A549 (cell line): ENCODE measurements around the gene OR51G2. TPM values are rescaled to one million over a fixed set of nuclear protein-coding genes. Genes with fewer than 3 reads are reported as not detected.

ENCODE experiments used
- ATAC-seq, 2 experiments: fragments of 200-7000 bp in 1 of 2; fragments of >200 bp in 1 of 2; cut with Nextera tagmentation in 1 of 2; cut with Tn5 transposase in 1 of 2; 3 replicates each; pipeline versions ENCODE4 v1.8.0 to v1.9.1; 2018 to 2020; ENCODE audit warnings: mild to moderate bottlenecking in 1 of 2, moderate library complexity in 1 of 2
- CTCF ChIA-PET: fragments of 300-600 bp; sonication (Branson Sonifier 250); formaldehyde crosslinking; extraction: SDS; loops from one replicate; lab custom pipeline; 2021; ENCODE audit warnings: antibody characterized with exemption, inconsistent platforms; lab: Yijun Ruan, JAX
- POLR2A ChIA-PET: fragments of 350-600 bp; formaldehyde crosslinking; extraction: SDS; loops from one replicate; lab custom pipeline; 2021; ENCODE audit warnings: antibody characterized with exemption, inconsistent platforms; lab: Yijun Ruan, JAX
- DNase-seq, 2 experiments: peaks; one replicate each; pipeline versions ENCODE4 v3.0.0 to v3.0.0-alpha.2; 2011 to 2016; ENCODE audit warnings: low read depth in 1 of 2, low spot score in 1 of 2
- FAIRE-seq: peaks from 2 replicates; lab custom pipeline; 2011; peaks lifted over from hg19 to GRCh38; lab: Jason Lieb, UNC
- H3K27ac ChIP-seq, 2 experiments: fragments of >200 bp; sonication (Bioruptor Twin); formaldehyde crosslinking; 3 replicates each; pipeline ENCODE4 v1.5.1; 2016 to 2017
- H3K4me1 ChIP-seq: fragments of >200 bp; sonication (Bioruptor Twin); formaldehyde crosslinking; 3 replicates; pipeline ENCODE4 v1.6.1; 2016
- H3K4me2 ChIP-seq: fragments of >200 bp; sonication (Bioruptor Twin); formaldehyde crosslinking; 3 replicates; pipeline ENCODE4 v1.6.1; 2016
- H3K4me3 ChIP-seq: fragments of >200 bp; sonication (Bioruptor Twin); formaldehyde crosslinking; 3 replicates; pipeline ENCODE4 v1.5.1; 2016
- H3K9me3 ChIP-seq: fragments of >200 bp; sonication (Bioruptor Twin); formaldehyde crosslinking; 3 replicates; pipeline ENCODE4 v1.6.1; 2016
- BCL3 ChIP-seq: fragments of >200 bp; sonication (Bioruptor Twin); formaldehyde crosslinking; IDR thresholded peaks from 3 replicates; pipeline ENCODE4 v1.6.1; 2016
- CBX2 ChIP-seq: fragments of 200-600 bp; sonication (generic); IDR thresholded peaks from 2 replicates; pipeline ENCODE4 v1.6.1; 2016; ENCODE audit warnings: low read depth, mild to moderate bottlenecking, borderline replicate concordance
- CBX8 ChIP-seq: fragments of 200-600 bp; sonication (generic); IDR thresholded peaks from 2 replicates; pipeline ENCODE4 v1.6.1; 2016
- CEBPB ChIP-seq, 2 experiments: fragments of >200 bp in 1 of 2; sonication (Bioruptor Twin) in 1 of 2; formaldehyde crosslinking in 1 of 2; IDR thresholded peaks; 2 replicates each; pipeline ENCODE4 v1.6.1; 2012 to 2016
- E2F6 ChIP-seq: IDR thresholded peaks from 2 replicates; pipeline ENCODE4 v1.6.1; 2012; ENCODE audit warnings: low read depth, borderline replicate concordance
- EHF ChIP-seq: fragments of 250-450 bp; sonication (Bioruptor Pico); IDR thresholded peaks from 2 replicates; pipeline ENCODE4 v1.5.0; 2020; ENCODE audit warnings: mild to moderate bottlenecking
- ELK1 ChIP-seq: fragments of 150-350 bp; IDR thresholded peaks from 2 replicates; pipeline ENCODE4 v1.6.1; 2014; ENCODE audit warnings: low read depth, mild to moderate bottlenecking, low read length
- EP300 ChIP-seq, 2 experiments: fragments of >200 bp; sonication (Bioruptor Twin); formaldehyde crosslinking; IDR thresholded peaks; 2 replicates in 1 of 2; 3 replicates in 1 of 2; pipeline ENCODE4 v1.6.1; 2016 to 2017
- FOSB ChIP-seq: fragments of 250-450 bp; sonication (Bioruptor Pico); IDR thresholded peaks from 2 replicates; pipeline ENCODE4 v1.5.0; 2020; ENCODE audit warnings: mild to moderate bottlenecking, moderate library complexity
- HEYL ChIP-seq: fragments of 250-450 bp; sonication (Bioruptor Pico); IDR thresholded peaks from 2 replicates; pipeline ENCODE4 v1.8.0; 2021; ENCODE audit warnings: mild to moderate bottlenecking, moderate library complexity
- HOXA7 ChIP-seq: fragments of 250-450 bp; sonication (Bioruptor Pico); IDR thresholded peaks from 2 replicates; pipeline ENCODE4 v1.5.0; 2020; ENCODE audit warnings: mild to moderate bottlenecking, moderate library complexity
- HOXB13 ChIP-seq: fragments of 250-450 bp; sonication (Bioruptor Pico); IDR thresholded peaks from 2 replicates; pipeline ENCODE4 v1.5.0; 2020; ENCODE audit warnings: low read depth, mild to moderate bottlenecking, moderate library complexity
- JUNB ChIP-seq: fragments of >200 bp; sonication (Bioruptor Twin); formaldehyde crosslinking; IDR thresholded peaks from 2 replicates; pipeline ENCODE4 v1.6.1; 2016
- KDM5A ChIP-seq: fragments of 200-600 bp; sonication (generic); IDR thresholded peaks from 2 replicates; pipeline ENCODE4 v1.6.1; 2016; ENCODE audit warnings: antibody characterized with exemption, mild to moderate bottlenecking
- RCOR1 ChIP-seq: fragments of 150-350 bp; IDR thresholded peaks from 2 replicates; pipeline ENCODE4 v1.6.1; 2014; ENCODE audit warnings: antibody characterized with exemption, low read length, low read depth
- REST ChIP-seq: fragments of 200-600 bp; sonication (generic); IDR thresholded peaks from 2 replicates; pipeline ENCODE4 v1.6.1; 2016; ENCODE audit warnings: antibody characterized with exemption, mild to moderate bottlenecking, moderate library complexity
- RNF2 ChIP-seq: fragments of 200-600 bp; sonication (generic); IDR thresholded peaks from 2 replicates; pipeline ENCODE4 v1.6.1; 2016; ENCODE audit warnings: low read depth, mild to moderate bottlenecking, antibody characterized with exemption, moderate library complexity, borderline replicate concordance
- TP53 ChIP-seq: fragments of 250-450 bp; sonication (Bioruptor Pico); IDR thresholded peaks from 2 replicates; pipeline ENCODE4 v1.5.0; 2021; ENCODE audit warnings: mild to moderate bottlenecking, moderate library complexity
- ZFP36 ChIP-seq: fragments of 450-650 bp; IDR thresholded peaks from 2 replicates; pipeline ENCODE4 v1.6.1; 2014; ENCODE audit warnings: borderline replicate concordance; ENCODE audit not compliant: partially characterized antibody
- ZNF302 ChIP-seq: fragments of 250-450 bp; sonication (Bioruptor Pico); IDR thresholded peaks from 2 replicates; pipeline ENCODE4 v1.9.0; 2021; ENCODE audit warnings: inconsistent platforms, mild to moderate bottlenecking, moderate library complexity
- WGBS: methylation state at CpG from one replicate; pipeline ENCODE4 v1.1.6; 2017; ENCODE audit errors: missing lambda C conversion rate; 5-methylcytosine and 5-hydroxymethylcytosine counted together
- polyA plus RNA-seq, 4 experiments: library from polyadenylated mRNA; depleted of rRNA in 3 of 4; stranded (reverse); fragments of >200 nt; fragmentation: RNase III in 1 of 4; extraction: RNeasy Plus Mini Kit Qiagen cat#74134 plus additional on column Dnase treatment in 1 of 4; gene quantifications; 2 replicates in 3 of 4; 3 replicates in 1 of 4; pipeline ENCODE4 v1.2.3, GENCODE V29; 2011 to 2017
- TF ChIP-seq, protein P1 (sequence below): fragments of 450-650 bp; IDR thresholded peaks from 2 replicates; pipeline ENCODE4 v1.6.1; 2014; ENCODE audit warnings: antibody characterized with exemption

Gene OR51G2
- polyA plus RNA-seq, 2 of the 4 experiments (the other 2 are of a cell fraction) = not detected

DNA sequence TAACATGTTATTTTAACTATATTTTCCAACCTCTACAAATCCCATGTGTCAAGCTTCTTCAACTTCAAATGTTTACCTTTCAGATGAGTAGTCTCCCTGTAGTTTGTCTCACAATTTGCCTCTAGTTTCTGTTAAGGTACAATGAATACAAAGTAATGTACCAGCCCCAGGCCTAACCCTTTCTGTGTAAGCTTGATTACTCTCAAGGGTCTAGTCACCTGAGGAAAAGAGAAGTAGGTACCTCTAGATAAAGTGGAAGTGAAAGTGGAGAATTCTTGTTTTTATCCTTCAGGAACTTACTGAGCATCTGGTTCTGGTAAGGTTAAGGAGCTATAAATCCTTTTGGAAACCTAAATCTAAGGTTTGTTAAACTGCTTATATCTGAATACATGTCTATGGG is 15.7 kb downstream of the OR51G2 start, which contains the start of gene OR51A7:
Gene OR51A7, plus strand, starts transcription at position 300 of the 400 bp plus-strand sequence. CDS start 3,587 bp downstream, outside the sequence.
- CTCF ChIA-PET = no interaction called here
- Histone ChIP-seq H3K4me3 (no peak within 1 kb of the TSS), H3K4me2 (no peak within 1 kb of the TSS), H3K27ac (no peak within 1 kb of the TSS)
- POLR2A ChIA-PET = no interaction called here
- DNase-seq (no peak), FAIRE-seq (no peak)
- TF ChIP-seq JUNB (no peak), ZFP36 (no peak), TP53 (CRISPR knock-in tag) (no peak), EP300 (IDR thresholded peaks at IDR 0.05) (no peak), ELK1 (no peak), ZNF302 (CRISPR knock-in tag) (no peak)
- TF ChIP-seq, all 56 proteins: peak for 0
- ATAC-seq = no peak
- Histone ChIP-seq H3K4me1 (no peaks in the 10 kb centered on the region), H3K9me3 (no peaks in the 10 kb centered on the region)

DNA sequence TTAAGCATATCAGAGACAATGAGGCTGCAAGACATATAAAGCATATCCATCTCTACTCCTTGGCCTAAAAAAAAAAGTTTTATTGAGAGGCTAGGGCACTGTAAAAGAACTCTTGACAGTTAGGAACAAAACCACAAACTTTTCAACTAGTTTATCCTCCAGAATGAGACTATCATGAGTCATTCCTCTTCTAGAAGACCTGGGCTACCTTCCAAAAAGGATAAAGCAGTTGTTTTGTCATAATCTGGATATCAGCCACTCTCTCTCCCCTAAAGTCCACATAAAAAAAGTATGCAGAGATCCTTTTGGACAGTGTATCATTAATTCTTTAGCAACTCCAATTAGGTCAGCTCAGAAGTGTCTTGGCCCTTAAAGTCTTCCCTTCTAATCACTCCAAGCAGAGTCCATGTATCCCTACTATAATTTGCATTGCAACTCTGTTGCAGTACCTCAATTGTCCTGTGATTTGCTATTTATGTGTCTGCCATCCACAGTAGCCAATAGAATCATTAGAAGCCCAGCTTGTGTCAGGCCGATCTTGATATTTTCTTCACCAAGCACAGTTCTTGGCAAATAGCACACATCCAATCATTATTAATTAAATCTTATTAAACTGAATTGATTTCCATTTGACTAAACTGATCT is 27.0 kb downstream of the OR51G2 start:
- no peak overlapping the region for H3K4me2 ChIP-seq
- CTCF ChIA-PET = no interaction called here
- no peaks in the 10 kb centered on the region for H3K4me1 ChIP-seq
- H3K27ac ChIP-seq = no peak overlapping the region
- ATAC-seq (peak in 1 of 2 experiments; percentile 68; a peak in 3 of 6 replicates), FAIRE-seq (no peak), DNase-seq (peak in 1 of 2 experiments; percentile 2)
- H3K9me3 ChIP-seq = no peaks in the 10 kb centered on the region
- WGBS = 4% methylated on average over 1 of the region's 1 CpG
- no peak for TF ChIP-seq CBX8
- POLR2A ChIA-PET = no interaction called here
- no peak overlapping the region for H3K4me3 ChIP-seq

DNA sequence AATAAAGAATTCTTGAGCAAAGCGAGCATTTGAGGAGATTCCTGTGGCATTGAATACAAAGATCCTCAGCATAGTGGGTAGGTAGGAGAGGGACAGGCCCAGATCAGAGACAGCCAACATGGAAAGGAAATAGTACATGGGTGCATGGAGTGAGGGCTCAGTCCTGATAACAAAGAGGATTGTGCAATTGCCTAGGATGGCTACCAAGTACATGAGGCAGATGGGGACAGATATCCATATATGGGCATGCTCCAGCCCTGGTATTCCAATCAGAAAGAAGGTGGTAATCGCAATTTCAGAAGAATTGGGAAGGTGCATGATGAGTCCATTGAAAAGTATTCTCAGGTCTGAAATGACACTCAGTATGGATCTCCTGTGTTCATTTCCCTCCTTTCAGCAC is 28.9 kb downstream of the OR51G2 start:
- no peak for ATAC-seq
- TF ChIP-seq RNF2 (no peak), JUNB (no peak), CEBPB (IDR thresholded peaks at IDR 0.05) (no peak), KDM5A (no peak), EHF (CRISPR knock-in tag) (no peak), REST (no peak), ZFP36 (no peak), CBX2 (no peak), BCL3 (no peak), RCOR1 (no peak), HOXA7 (CRISPR knock-in tag) (no peak), E2F6 (no peak), HOXB13 (no peak), HEYL (no peak), FOSB (no peak)
- TF ChIP-seq, protein P1, sequence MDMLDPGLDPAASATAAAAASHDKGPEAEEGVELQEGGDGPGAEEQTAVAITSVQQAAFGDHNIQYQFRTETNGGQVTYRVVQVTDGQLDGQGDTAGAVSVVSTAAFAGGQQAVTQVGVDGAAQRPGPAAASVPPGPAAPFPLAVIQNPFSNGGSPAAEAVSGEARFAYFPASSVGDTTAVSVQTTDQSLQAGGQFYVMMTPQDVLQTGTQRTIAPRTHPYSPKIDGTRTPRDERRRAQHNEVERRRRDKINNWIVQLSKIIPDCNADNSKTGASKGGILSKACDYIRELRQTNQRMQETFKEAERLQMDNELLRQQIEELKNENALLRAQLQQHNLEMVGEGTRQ = no peak
- TF ChIP-seq, all 56 proteins: peak for 0
- ChIA-PET CTCF (no interaction called here), POLR2A (no interaction called here)
- FAIRE-seq (no peak), DNase-seq (no peak)
- Histone ChIP-seq H3K4me2 (no peak overlapping the region), H3K4me1 (no peaks in the 10 kb centered on the region), H3K4me3 (no peak overlapping the region), H3K9me3 (no peaks in the 10 kb centered on the region), H3K27ac (no peak overlapping the region)
- 6% methylated on average over 2 of the region's 2 CpGs for WGBS
